Measurements from ENCODE around the gene OR1J2.
"Not testable (repeated sequence)": the region's sequence is repeated elsewhere in the genome, so short reads cannot be mapped to it uniquely, and the experiment has no call there.

The OR1J2 gene

DNA sequence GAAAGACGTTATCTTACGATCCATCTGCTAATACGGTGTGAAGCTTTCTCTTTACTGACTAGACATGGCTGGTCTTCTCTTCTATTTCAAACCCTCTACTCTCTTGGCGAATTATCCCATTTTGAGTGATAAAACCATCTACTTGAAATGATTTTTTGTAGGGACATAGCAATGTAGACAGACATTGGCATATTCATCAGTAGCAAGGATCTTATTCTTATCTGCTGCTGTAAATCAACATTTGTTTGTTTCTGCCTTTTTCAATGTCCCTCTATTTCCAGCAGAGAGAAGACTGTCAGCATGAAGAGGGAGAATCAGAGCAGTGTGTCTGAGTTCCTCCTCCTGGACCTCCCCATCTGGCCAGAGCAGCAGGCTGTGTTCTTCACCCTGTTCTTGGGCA, 8.2 kb downstream of the OR1J2 start, which contains the start of gene OR1J4:
Gene OR1J4, plus strand, starts transcription at position 301 of the 400 bp plus-strand sequence. Its CDS starts 0 bp downstream, at position 301.
- no peak within 1 kb of the TSS for H3K4me3 ChIP-seq (ENCODE audit: low read depth, low read length)
- no peak for TF ChIP-seq CTCF (IDR thresholded peaks at IDR 0.05; ENCODE audit: low read depth, low read length)

GRCh38 chr9:122519376-122519775, 8.8 kb downstream of the OR1J2 start:
- no peak for TF ChIP-seq CTCF (IDR thresholded peaks at IDR 0.05; ENCODE audit: low read depth, low read length)
- H3K4me3 ChIP-seq (ENCODE audit: low read depth, low read length) = no peak overlapping the region

- no peak overlapping the region for H3K4me3 ChIP-seq (ENCODE audit: low read depth, low read length)
- no peak for TF ChIP-seq CTCF (IDR thresholded peaks at IDR 0.05; ENCODE audit: low read depth, low read length)
Observed at GRCh38 chr9:122526602-122527001, 16.0 kb downstream of the OR1J2 start.

DNA sequence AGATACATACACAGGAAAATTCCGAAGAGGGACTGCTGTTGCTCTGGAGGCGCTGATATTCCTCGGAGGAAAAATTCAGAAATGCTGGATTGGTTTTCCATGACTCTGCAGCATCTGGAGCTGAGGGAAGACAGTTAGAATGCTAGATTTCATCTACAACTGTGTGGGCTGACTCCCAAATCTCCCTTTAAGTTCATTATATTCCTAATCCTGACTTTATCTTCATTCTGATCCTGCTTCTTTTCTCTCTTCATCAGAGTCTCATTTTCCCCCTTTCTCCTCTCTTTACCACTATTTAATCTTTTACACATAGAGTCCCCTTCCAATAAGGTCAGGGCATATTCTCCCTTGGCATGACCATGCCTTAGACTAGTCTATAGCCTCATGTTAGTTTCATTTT, 16.6 kb downstream of the OR1J2 start, which contains the start of gene OR1N1:
Gene OR1N1, minus strand, starts transcription at position 101 of the 400 bp plus-strand sequence. Its CDS starts 0 bp downstream, at position 101.
- TF ChIP-seq CTCF (IDR thresholded peaks at IDR 0.05; ENCODE audit: low read depth, low read length) = no peak

DNA sequence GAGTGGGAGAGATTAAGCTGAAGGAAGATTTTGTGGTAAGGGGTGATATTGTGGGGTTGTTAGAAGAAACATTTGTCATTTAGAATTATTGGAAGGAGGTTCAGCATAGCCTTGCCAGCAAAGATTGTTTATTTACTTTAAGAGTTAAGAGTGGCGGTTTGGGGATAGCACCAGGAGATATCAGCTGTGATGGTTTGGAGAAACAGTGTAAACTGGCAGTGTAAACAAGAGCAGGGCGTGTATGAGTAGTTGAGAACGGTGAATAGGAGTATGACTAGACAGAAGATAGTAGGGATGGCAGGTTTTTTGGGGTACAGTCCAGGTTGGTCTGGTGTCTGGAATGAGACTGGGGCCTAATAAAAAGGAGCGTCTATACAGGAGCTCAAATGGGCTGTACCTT, 20.6 kb downstream of the OR1J2 start:
- H3K4me3 ChIP-seq (ENCODE audit: low read depth, low read length) = not testable (repeated sequence)

More for the DNA sequence above, 16.6 kb downstream of the OR1J2 start, which contains the start of gene OR1N1:
- no peak within 1 kb of the TSS for H3K4me3 ChIP-seq (ENCODE audit: low read depth, low read length)

- no peak overlapping the region for H3K4me3 ChIP-seq (ENCODE audit: low read depth, low read length)
Observed at GRCh38 chr9:122536134-122536533, 25.5 kb downstream of the OR1J2 start.

GRCh38 chr9:122537066-122537465, 26.5 kb downstream of the OR1J2 start:
- not testable (repeated sequence) for H3K4me3 ChIP-seq (ENCODE audit: low read depth, low read length)

More at GRCh38 chr9:122536134-122536533, 25.5 kb downstream of the OR1J2 start:
- TF ChIP-seq CTCF (IDR thresholded peaks at IDR 0.05; ENCODE audit: low read depth, low read length) = no peak

DNA sequence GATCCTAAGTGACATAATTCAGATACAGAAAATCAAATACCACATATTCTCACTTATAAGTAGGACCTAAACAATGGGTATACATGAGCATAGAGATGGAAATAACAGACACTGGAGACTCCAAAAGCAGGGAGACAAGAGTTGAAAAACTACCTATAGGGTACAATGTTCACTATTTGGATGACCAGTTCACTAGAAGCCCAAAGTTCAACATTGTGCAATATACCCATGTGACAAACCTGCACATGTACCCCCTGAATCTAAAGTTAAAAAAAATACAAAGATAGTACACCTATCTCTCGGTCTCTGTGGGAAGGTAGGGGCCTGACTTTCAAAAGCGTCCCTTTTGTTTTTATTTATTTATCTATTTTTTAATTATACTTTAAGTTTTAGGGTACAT, 28.2 kb downstream of the OR1J2 start:
- no peak overlapping the region for H3K4me3 ChIP-seq (ENCODE audit: low read depth, low read length)
- TF ChIP-seq CTCF (IDR thresholded peaks at IDR 0.05; ENCODE audit: low read depth, low read length) = no peak

Measured in WI38 (cell line).